HCT116 (cell line): Measurements from ENCODE around the gene ALDH1A1. TPM values are rescaled to one million over a fixed set of nuclear protein-coding genes. Genes with fewer than 3 reads are reported as not detected.

Experiments
- ATAC-seq: fragments of 200-7000 bp; cut with Tn5 transposase; 2 replicates; pipeline ENCODE4 v1.9.1; 2020; ENCODE audit warnings: mild to moderate bottlenecking, moderate library complexity
- BruUV-seq: library from RNA; stranded (reverse); fragments of 400-500 nt; replicated peaks from 2 replicates; lab custom pipeline; 2021; lab: Mats Ljungman, UMichigan
- CTCF ChIA-PET: fragments of 300-600 bp; sonication (Branson Sonifier 250); formaldehyde crosslinking; loops from one replicate; lab custom pipeline; 2021; ENCODE audit warnings: antibody characterized with exemption; lab: Charles Lee
- POLR2A ChIA-PET: fragments of 300-600, 350-600 bp; sonication (Branson Sonifier 250); formaldehyde crosslinking; loops from one replicate; lab custom pipeline; 2021; ENCODE audit warnings: antibody characterized with exemption; lab: Charles Lee
- RAD21 ChIA-PET, 2 experiments: fragments of 300-600 bp; sonication (Branson Sonifier 250); formaldehyde crosslinking; loops; one replicate each; lab custom pipeline; 2023; ENCODE audit warnings: low total read pairs in 2 of 2; ENCODE audit not compliant: uncharacterized antibody in 2 of 2, unreplicated experiment in 2 of 2, low non-redundant PET in 1 of 2; lab: Charles Lee
- DNase-seq: peaks from one replicate; pipeline ENCODE4 v3.0.0-alpha.2; 2010; ENCODE audit warnings: low read depth, low spot score
- H2AFZ ChIP-seq: fragments of 200-600 bp; shearing (Covaris generic), sonication (generic); 2 replicates; pipeline ENCODE4 v1.6.1; 2017; ENCODE audit warnings: low read depth, mixed run types, mixed read lengths, antibody characterized with exemption, low read length; ENCODE audit not compliant: poor library complexity, severe bottlenecking
- H3K27ac ChIP-seq: 2 replicates; pipeline ENCODE4 v1.5.1; 2012; ENCODE audit warnings: low read depth, low read length
- H3K27me3 ChIP-seq: fragments of 200-600 bp; sonication (generic); 2 replicates; pipeline ENCODE4 v1.6.1; 2016; ENCODE audit warnings: mixed run types, low read length, mixed read lengths; ENCODE audit not compliant: insufficient read depth
- H3K36me3 ChIP-seq, 2 experiments: fragments of 200-500 bp in 1 of 2; fragments of 200-600 bp in 1 of 2; sonication (Bioruptor generic) in 1 of 2; sonication (generic) in 1 of 2; 2 replicates each; pipeline versions ENCODE4 v1.5.1 to v1.6.1; 2014 to 2016; ENCODE audit warnings: low read length in 2 of 2, inconsistent platforms in 1 of 2, mixed read lengths in 1 of 2, mixed run types in 1 of 2; ENCODE audit not compliant: insufficient read depth in 2 of 2, control insufficient read depth in 1 of 2
- H3K4me1 ChIP-seq, 2 experiments: fragments of 200-600 bp in 1 of 2; sonication (generic) in 1 of 2; 2 replicates each; pipeline versions ENCODE4 v1.5.1 to v1.6.1; 2012 to 2017; ENCODE audit warnings: low read length in 2 of 2, inconsistent platforms in 1 of 2, mild to moderate bottlenecking in 1 of 2, mixed read lengths in 1 of 2, mixed run types in 1 of 2, moderate library complexity in 1 of 2; ENCODE audit not compliant: insufficient read depth in 2 of 2, control insufficient read depth in 1 of 2
- H3K4me2 ChIP-seq: fragments of 200-600 bp; sonication (generic); 2 replicates; pipeline ENCODE4 v1.6.1; 2017; ENCODE audit warnings: mixed run types, low read length, mixed read lengths
- H3K4me3 ChIP-seq, 2 experiments: fragments of 200-600 bp in 1 of 2; sonication (generic) in 1 of 2; replicated peaks in 1 of 2; 2 replicates each; pipeline ENCODE4 v1.5.1; 2011 to 2016; ENCODE audit warnings: low read length in 2 of 2, control low read depth in 1 of 2, low read depth in 1 of 2, mild to moderate bottlenecking in 1 of 2, mixed read lengths in 1 of 2, mixed run types in 1 of 2
- H3K79me2 ChIP-seq: fragments of 200-600 bp; sonication (generic); 2 replicates; pipeline ENCODE4 v1.6.1; 2017; ENCODE audit warnings: mild to moderate bottlenecking, mixed run types, low read length, moderate library complexity, mixed read lengths; ENCODE audit not compliant: insufficient read depth
- H3K9ac ChIP-seq: fragments of 200-600 bp; sonication (generic); 2 replicates; pipeline ENCODE4 v1.6.1; 2016; ENCODE audit warnings: low read length, mixed read lengths
- H3K9me2 ChIP-seq: fragments of 200-600 bp; sonication (generic), shearing (Covaris generic); 2 replicates; pipeline ENCODE4 v1.6.1; 2017; ENCODE audit warnings: mixed run types, mild to moderate bottlenecking, moderate library complexity; ENCODE audit not compliant: insufficient read depth
- H3K9me3 ChIP-seq, 2 experiments: fragments of 200-500 bp in 1 of 2; fragments of 200-600 bp in 1 of 2; sonication (Bioruptor generic) in 1 of 2; sonication (generic) in 1 of 2; 2 replicates each; pipeline ENCODE4 v1.6.1; 2014 to 2017; ENCODE audit warnings: low read length in 2 of 2, mixed read lengths in 2 of 2, inconsistent platforms in 1 of 2, low read depth in 1 of 2, mild to moderate bottlenecking in 1 of 2, mixed run types in 1 of 2, moderate library complexity in 1 of 2; ENCODE audit not compliant: control insufficient read depth in 1 of 2, insufficient read depth in 1 of 2
- H4K20me1 ChIP-seq: fragments of 200-600 bp; sonication (generic), shearing (Covaris generic); 2 replicates; pipeline ENCODE4 v1.6.1; 2017; ENCODE audit warnings: mixed run types, mild to moderate bottlenecking, moderate library complexity; ENCODE audit not compliant: insufficient read depth
- CBX3 ChIP-seq: IDR thresholded peaks from 2 replicates; pipeline ENCODE4 v1.6.1; 2012; ENCODE audit warnings: low read depth
- EGR1 ChIP-seq: IDR thresholded peaks from 2 replicates; pipeline ENCODE4 v1.6.1; 2012; ENCODE audit warnings: low read depth
- ELF1 ChIP-seq: IDR thresholded peaks from 2 replicates; pipeline ENCODE4 v1.6.1; 2012; ENCODE audit warnings: low read depth, borderline replicate concordance
- EZH2 ChIP-seq: fragments of 200-600 bp; sonication (generic); IDR thresholded peaks from 2 replicates; pipeline ENCODE4 v1.6.1; 2017; ENCODE audit warnings: antibody characterized with exemption, mixed run types
- EZH2phosphoT487 ChIP-seq: fragments of 200-600 bp; IDR thresholded peaks from 2 replicates; pipeline ENCODE4 v1.6.1; 2018; ENCODE audit warnings: antibody characterized with exemption, borderline replicate concordance
- FOSL1 ChIP-seq: IDR thresholded peaks from 2 replicates; pipeline ENCODE4 v1.6.1; 2012; ENCODE audit warnings: low read depth
- POLR2A ChIP-seq: IDR thresholded peaks from 2 replicates; pipeline ENCODE4 v1.7.0; 2011; ENCODE audit warnings: borderline replicate concordance; ENCODE audit not compliant: insufficient read depth, insufficient read length; ENCODE audit errors: extremely low read depth
- POLR2AphosphoS5 ChIP-seq: IDR thresholded peaks from 2 replicates; pipeline ENCODE4 v1.6.1; 2011; ENCODE audit warnings: mild to moderate bottlenecking, low read depth, low read length, moderate library complexity
- RAD21 ChIP-seq: IDR thresholded peaks from 2 replicates; pipeline ENCODE4 v1.6.1; 2012; ENCODE audit warnings: low read depth, mild to moderate bottlenecking
- SRF ChIP-seq: IDR thresholded peaks from 2 replicates; pipeline ENCODE4 v1.6.1; 2012; ENCODE audit warnings: low read depth
- TCF7L2 ChIP-seq: IDR thresholded peaks from 2 replicates; pipeline ENCODE4 v1.7.0; 2011; ENCODE audit warnings: borderline replicate concordance, inconsistent platforms; ENCODE audit not compliant: insufficient read depth, insufficient read length; ENCODE audit errors: extremely low read depth
- ZNF274 ChIP-seq: fragments of 200-500 bp; sonication (Bioruptor generic); IDR thresholded peaks from 2 replicates; pipeline ENCODE4 v1.6.1; 2014; ENCODE audit warnings: mild to moderate bottlenecking, low read depth, low read length, inconsistent platforms
- intact Hi-C: fragments of 100-400 bp; cut with micrococcal nuclease; formaldehyde crosslinking; loops from 2 replicates; pipeline ENCODE4 v1.10.0; 2022
- total RNA-seq: library from RNA; stranded (reverse); gene quantifications from one replicate; pipeline ENCODE4 v1.2.1, GENCODE V29; 2021; ENCODE audit not compliant: unreplicated experiment
- TF ChIP-seq, protein P1 (sequence below): IDR thresholded peaks from 2 replicates; pipeline ENCODE4 v1.6.1; 2012
- TF ChIP-seq, protein P2 (sequence below): IDR thresholded peaks from 2 replicates; pipeline ENCODE4 v1.6.1; 2012; ENCODE audit warnings: low read depth

ALDH1A1 gene
- total RNA-seq, 1 experiment from 2014 or later = 0.44 TPM

DNA sequence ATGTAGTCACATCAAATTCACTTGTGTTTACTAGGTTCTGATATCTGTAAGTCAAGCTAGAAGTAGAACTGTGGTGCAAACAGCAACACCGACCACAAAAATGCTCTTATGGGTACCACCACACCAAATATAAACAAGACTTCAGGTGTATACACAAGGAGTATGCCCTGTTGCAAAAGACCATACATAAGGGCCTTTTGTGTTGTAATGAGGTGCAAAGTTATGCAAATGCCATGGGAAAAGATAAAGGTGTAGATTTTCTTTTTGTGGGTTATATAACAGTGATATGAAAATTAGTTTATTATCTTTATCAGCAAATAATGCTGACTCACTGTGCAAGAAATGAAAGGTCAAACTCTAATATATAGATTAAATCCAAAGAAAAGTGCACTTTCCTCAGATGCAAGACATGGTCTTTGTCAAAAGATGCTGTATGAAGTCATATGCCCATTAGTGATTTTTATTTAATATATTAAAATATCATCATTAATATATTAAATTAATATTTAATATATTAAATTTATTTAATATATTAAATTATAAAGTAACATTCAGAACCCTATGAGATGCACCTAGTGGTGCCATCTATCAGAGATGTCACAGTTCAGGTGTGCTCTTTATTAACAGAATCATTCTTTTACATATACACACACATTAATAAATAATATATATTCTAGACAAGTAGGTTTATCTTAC lies 26.7 kb upstream of the ALDH1A1 start:
- ATAC-seq = no peak
- POLR2A ChIA-PET = no interaction called here
- H3K4me1 ChIP-seq = no peaks in the 10 kb centered on the region

DNA sequence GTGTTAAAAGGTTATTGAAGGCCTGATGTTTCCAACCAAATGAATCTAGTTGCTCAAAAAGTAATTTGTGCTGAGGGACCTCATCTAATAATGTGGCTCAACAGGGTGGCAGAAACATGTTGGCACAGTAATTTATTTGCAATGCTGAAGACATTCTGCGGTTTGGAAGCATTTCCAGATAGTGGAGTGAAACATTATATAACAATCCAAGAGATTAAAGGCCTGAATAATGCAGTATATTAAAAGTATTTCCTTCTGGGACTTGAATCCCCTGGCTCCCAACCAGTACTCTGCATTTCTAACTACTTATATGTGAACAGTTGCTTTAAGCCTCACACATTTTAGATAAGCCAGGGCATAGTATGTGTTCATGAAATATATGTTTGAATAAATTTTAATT lies 25.9 kb upstream of the ALDH1A1 start:
- no TSS peak for BruUV-seq
- intact Hi-C loops = no loop called here
- POLR2A ChIA-PET = no interaction called here
- H3K9me3 ChIP-seq = no peaks in the 10 kb centered on the region
- no peak for TF ChIP-seq RAD21
- no peak for TF ChIP-seq CBX3
- no peak for TF ChIP-seq EZH2
- TF ChIP-seq, protein P1, sequence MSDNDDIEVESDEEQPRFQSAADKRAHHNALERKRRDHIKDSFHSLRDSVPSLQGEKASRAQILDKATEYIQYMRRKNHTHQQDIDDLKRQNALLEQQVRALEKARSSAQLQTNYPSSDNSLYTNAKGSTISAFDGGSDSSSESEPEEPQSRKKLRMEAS = no peak
- no peak for TF ChIP-seq SRF
- TF ChIP-seq EGR1 = no peak
- TF ChIP-seq TCF7L2 = no peak
- no peak for TF ChIP-seq POLR2A
- TF ChIP-seq FOSL1 = no peak
- TF ChIP-seq POLR2AphosphoS5 = no peak
- TF ChIP-seq, protein P2, sequence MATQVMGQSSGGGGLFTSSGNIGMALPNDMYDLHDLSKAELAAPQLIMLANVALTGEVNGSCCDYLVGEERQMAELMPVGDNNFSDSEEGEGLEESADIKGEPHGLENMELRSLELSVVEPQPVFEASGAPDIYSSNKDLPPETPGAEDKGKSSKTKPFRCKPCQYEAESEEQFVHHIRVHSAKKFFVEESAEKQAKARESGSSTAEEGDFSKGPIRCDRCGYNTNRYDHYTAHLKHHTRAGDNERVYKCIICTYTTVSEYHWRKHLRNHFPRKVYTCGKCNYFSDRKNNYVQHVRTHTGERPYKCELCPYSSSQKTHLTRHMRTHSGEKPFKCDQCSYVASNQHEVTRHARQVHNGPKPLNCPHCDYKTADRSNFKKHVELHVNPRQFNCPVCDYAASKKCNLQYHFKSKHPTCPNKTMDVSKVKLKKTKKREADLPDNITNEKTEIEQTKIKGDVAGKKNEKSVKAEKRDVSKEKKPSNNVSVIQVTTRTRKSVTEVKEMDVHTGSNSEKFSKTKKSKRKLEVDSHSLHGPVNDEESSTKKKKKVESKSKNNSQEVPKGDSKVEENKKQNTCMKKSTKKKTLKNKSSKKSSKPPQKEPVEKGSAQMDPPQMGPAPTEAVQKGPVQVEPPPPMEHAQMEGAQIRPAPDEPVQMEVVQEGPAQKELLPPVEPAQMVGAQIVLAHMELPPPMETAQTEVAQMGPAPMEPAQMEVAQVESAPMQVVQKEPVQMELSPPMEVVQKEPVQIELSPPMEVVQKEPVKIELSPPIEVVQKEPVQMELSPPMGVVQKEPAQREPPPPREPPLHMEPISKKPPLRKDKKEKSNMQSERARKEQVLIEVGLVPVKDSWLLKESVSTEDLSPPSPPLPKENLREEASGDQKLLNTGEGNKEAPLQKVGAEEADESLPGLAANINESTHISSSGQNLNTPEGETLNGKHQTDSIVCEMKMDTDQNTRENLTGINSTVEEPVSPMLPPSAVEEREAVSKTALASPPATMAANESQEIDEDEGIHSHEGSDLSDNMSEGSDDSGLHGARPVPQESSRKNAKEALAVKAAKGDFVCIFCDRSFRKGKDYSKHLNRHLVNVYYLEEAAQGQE = no peak
- TF ChIP-seq ZNF274 = no peak
- TF ChIP-seq ELF1 = no peak
- no peak for TF ChIP-seq EZH2phosphoT487
- no peaks in the 10 kb centered on the region for H3K36me3 ChIP-seq
- no peaks in the 10 kb centered on the region for H4K20me1 ChIP-seq
- no peak overlapping the region for H2AFZ ChIP-seq
- H3K4me2 ChIP-seq = no peak overlapping the region
- H3K9me2 ChIP-seq = no peaks in the 10 kb centered on the region
- H3K27me3 ChIP-seq = no peaks in the 10 kb centered on the region
- CTCF ChIA-PET = interaction anchor here (0.8 kb wide), 1 partner anchor 44 kb away, joined by 3 read pairs; no protein-coding TSS in a partner anchor
- no peaks in the 10 kb centered on the region for H3K79me2 ChIP-seq
- no peak overlapping the region for H3K9ac ChIP-seq
- H3K4me1 ChIP-seq = no peaks in the 10 kb centered on the region
- no peak overlapping the region for H3K27ac ChIP-seq
- RAD21 ChIA-PET = no interaction called here
- DNase-seq (no peak), ATAC-seq (no peak)
- H3K4me3 ChIP-seq = no peak overlapping the region

More for the DNA sequence above, 26.7 kb upstream of the ALDH1A1 start:
- intact Hi-C loops = no loop called here
- ChIA-PET RAD21 (no interaction called here), CTCF (no interaction called here)
- no peaks in the 10 kb centered on the region for H3K36me3 ChIP-seq
- BruUV-seq = no TSS peak
- H3K9me2 ChIP-seq = no peaks in the 10 kb centered on the region
- no peak overlapping the region for H3K27ac ChIP-seq
- no peak for DNase-seq
- TF ChIP-seq EZH2 = no peak
- H3K4me2 ChIP-seq = no peak overlapping the region
- no peak overlapping the region for H2AFZ ChIP-seq
- no peaks in the 10 kb centered on the region for H4K20me1 ChIP-seq
- no peak overlapping the region for H3K9ac ChIP-seq
- no peaks in the 10 kb centered on the region for H3K79me2 ChIP-seq
- no peaks in the 10 kb centered on the region for H3K27me3 ChIP-seq
- no peaks in the 10 kb centered on the region for H3K9me3 ChIP-seq
- no peak overlapping the region for H3K4me3 ChIP-seq
